Measurements from ENCODE around the gene DPF3. TPM values are rescaled to one million over a fixed set of nuclear protein-coding genes. Genes with fewer than 3 reads are reported as not detected.

DPF3 gene
- polyA plus RNA-seq, 4 donors = 4.4 to 6.0 (median 5.3) TPM

DNA sequence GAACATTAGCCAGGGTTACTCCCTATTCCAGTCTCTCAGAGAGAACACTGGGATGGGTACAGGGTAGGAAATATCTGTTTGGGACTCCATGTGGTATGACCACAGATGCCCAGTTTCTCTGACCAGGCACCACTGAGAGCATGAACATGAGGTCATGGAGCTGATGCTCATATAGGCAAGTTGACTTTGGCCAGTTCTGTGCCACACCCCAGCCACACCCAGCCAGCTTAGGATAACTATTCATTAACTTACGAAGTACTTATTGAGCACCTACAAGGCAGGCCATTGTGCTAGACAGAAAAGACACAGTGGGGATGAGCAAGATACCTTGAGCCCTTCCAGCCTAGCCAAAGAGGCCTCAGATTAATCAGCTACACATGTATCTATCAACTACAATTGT, 262.5 kb downstream of the DPF3 start:
- DNase-seq (ENCODE audit: low read depth in 4 of 4, low spot score in 2 of 4) = no peak

DNA sequence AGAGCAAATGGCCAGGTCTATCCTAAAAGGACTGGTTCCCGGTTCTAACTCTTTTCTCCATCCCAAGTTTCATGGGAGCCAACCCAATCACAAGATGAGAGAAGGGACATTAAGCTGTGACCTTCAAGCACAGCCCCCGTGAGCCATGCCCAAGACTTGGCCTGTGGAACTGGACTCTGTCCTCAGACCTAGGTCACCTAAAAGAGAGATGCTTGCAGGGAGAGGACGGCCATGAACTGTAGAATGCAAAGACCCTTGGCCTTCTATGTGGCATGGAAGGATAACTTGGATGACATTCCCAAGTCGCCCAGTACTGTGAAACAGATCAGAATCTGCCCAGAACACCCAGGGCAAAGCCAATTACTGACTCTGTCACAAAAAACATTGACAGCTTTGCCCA, 263.5 kb downstream of the DPF3 start:
- no peak for DNase-seq (ENCODE audit: low read depth in 4 of 4, low spot score in 2 of 4)

DNA sequence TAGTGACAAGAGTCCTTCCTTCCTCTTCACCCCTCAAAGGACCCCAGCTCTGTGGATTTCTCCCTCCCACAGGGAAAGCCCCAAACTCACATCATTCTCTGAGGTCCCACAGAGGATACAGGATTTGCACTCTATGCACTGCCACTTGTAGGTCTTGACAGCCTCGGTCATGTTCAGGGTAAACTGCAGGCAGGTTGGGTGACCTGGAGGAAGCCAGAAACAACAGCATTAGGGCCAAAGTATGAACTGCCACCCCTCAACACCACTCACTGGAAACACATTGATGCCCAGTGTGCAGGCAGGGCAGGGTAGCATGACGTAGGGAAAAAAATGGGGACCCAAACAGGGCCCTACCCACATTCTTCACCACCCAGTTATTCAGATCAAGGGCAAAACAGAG, 264.4 kb downstream of the DPF3 start:
- DNase-seq (ENCODE audit: low read depth in 4 of 4, low spot score in 2 of 4) = no peak

DNA sequence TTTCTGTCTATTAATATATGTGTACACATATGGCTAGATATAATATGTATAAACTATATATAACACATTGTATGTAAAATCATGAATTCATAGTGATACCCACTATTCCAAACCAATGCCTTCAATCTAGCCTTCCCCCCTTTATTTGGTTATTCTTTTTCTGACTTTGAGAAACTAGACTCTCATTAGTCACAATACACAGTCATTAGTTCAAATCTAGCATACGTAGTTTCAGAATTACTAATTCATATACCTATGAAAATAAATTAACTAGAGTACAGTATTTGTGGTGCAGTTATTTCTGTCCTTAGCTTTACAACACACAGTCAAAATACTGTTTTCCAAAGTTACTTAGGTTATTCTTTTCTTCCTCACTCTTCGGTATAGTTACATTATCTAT, 268.2 kb downstream of the DPF3 start:
- DNase-seq (ENCODE audit: low read depth in 4 of 4, low spot score in 2 of 4) = no peak

DNA sequence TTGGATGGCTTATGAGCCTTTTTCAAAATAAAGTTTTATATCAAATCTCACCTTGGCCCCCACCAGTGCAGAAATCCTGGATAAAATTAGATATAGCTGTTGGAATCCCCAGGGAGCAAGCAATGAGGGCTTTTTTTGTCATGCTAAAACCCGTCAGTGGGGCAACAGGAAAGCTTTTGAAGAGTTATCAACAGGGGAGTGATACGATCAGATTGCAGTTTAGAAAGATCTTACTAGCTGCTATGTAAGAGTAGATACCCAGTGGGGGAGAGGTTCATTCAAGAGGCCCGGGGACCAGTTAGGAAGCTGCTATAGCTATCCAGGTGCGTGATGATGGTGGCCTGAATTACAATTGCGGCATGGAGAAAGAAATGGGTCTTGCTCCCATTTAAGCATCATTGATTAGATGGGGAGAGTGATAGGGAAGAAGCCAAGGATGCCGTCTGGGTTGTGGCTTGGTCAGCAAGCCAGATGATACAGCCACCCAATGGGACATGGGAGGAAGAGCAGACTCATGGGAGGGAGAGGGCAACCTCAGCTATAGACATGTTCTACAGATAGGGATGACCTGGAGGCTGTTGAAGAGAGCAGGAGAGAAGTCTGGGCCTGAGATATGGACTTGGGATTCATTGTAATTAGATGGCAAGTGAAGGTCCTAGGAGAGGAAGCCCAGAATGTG, 272.4 kb downstream of the DPF3 start:
- no peak for DNase-seq (ENCODE audit: low read depth in 4 of 4, low spot score in 2 of 4)

DNA sequence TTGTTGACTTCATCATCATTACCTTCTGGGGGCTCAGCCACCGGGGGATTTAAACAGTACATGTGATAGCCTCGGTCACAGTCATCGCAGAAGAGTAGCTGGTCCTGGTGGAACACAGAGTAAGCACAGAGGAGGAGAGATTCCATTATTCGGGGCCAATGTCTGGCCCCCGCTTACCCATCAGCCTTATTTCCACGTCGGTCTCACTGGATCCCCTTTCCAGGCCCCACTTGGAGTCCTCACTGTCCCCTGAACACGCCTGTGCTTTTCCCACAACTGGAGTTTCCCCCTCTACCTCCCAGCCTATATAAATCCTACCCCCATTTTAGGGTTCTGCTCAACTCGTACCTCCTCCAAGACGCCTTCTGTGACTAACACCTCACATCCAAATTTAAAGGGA, 274.0 kb downstream of the DPF3 start:
- DNase-seq (ENCODE audit: low read depth in 4 of 4, low spot score in 2 of 4) = no peak

DNA sequence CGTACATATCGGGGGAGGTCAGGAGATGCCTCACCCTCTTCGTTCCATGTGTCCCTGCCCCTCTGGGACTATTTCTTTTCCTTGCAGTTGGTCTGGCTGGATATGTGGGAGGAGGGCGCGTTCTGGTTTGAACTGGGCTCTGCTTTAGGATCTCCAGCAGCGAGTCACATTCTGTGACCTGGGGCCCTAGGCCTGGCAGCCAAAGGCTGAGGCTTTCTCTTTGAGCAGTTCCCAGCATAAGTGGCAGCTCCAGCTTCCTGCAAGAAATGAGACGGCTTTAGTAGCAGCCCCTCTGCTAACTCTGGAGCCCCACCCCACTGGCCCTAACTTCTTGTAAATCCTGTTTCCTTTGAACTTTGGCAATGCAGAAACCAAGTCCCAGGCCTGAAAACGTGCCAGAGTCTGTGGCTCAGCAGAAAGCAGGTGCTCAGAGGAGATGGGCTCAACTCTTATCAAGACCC, 274.8 kb downstream of the DPF3 start:
- DNase-seq (ENCODE audit: low read depth in 4 of 4, low spot score in 2 of 4) = no peak

DNA sequence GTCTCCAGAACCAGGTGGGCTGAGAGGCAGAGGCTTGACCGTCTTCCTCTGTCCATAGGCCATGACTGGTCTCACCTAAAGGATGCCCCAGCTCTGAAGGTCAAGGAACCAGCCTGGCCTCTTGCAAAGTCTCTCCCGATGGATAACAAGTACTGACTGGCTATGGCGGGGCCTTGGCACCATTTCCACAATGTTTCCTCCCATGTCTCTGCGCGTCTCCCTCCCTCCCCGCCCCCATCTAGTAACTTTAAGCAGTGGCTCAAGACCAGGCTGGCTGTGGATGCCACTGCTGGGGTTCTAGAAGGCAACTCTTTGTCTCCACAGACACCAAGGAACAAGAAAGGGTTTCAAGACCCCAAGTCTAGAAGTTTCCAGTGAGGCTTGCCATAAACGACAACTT, 275.5 kb downstream of the DPF3 start:
- DNase-seq (ENCODE audit: low read depth in 4 of 4, low spot score in 2 of 4) = no peak

DNA sequence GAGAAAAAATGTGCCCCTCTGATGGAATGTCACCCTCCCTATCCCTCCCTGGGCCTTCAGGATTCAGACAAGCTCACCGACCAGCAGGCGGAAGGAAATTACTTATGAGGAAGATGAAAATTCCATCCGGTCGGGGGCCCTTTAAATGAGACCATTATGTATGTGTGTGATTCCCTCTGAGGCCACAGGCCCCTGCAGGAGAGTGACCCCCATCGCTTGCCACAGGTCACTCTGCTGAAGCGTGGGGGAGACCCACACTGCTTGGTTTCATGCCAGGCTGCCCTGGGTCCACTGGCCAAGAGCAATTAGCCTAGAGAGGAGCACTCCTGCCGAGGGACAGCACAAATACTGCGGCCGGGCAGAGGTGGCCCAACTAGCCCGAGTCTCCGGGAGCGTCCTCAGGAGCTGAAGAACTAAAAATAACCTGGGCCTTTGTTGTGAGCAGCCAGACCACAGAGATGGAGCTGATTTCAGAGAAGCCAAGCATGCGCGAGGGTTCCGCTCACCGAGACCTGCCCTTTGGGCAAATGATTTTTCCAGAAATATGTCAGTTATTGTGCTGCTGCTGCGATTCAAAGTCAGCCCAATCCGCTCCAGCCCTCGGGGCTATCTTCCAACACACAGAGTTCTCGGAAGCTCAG, 276.4 kb downstream of the DPF3 start:
- no peak for DNase-seq (ENCODE audit: low read depth in 4 of 4, low spot score in 2 of 4)

DNA sequence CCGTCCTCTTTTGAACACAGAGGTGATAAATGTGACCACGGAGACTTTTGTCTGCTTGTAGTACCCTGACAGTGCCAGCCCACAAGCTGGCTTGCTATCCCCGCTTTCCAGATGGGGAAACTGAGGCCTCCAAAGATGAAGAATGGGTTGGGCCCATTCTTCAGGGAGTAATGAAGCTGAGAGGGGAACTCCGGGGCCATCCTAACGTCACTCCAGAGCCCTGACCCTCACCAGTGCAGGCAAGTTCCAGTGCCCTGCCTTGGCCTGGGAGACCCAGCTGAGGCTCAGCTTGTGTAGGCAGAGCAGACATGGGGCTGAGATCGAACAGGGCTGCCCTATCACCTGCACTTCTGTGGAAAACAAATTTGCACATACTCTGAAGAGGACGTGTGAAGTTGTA, 277.1 kb downstream of the DPF3 start:
- no peak for DNase-seq (ENCODE audit: low read depth in 4 of 4, low spot score in 2 of 4)

DNA sequence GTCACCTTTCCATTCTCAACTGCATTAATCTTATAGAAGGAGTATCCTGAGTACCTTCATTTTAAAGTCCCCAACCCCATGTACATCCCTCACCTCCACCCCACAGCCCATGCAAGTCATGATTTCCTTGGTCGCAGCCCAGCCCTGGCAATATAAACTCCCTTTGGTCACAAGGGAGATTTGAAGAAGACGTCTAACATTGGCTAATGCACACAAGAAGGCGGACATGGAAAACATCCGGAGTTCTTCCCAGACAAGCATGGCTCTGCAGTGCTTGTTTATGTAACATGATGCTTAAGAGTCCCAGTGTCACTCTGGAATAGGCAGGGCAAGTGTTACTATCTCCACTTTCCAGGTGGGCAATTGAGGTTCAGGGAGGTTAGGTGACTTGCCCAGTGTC, 277.6 kb downstream of the DPF3 start:
- DNase-seq (ENCODE audit: low read depth in 4 of 4, low spot score in 2 of 4) = peak in 1 of 4 donors; percentile 39

DNA sequence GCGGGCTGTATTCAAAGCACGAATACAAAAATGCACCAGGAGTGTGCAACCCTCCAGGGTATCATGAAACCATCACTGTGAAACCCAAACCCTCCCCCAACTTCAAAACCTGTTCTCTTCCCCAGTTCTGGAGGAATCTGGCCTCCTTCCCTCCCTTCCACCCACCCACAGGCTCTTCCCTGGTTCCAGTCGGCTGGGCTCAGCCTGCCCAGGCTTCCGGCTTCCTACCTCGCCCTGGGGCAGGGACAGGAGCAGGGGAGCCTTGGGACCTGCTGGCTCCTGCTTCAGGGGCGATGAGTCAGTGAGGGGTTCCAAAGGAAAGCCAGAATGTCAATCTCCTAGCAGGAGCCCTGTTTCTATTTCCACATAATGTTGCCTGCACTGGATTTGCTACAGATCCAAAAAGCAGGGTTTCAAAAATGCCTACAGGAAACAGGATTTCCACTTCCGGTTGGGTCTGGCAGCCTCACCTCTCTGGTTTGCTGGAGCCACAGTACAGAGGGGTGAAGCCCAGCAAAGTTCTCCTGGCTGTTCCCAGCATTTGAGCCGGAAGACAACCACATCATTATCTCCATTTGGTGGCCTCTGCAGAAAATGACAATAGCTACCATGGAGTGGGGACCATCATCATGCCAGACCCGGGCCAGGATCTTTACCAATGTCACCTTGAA, 278.3 kb downstream of the DPF3 start:
- no peak for DNase-seq (ENCODE audit: low read depth in 4 of 4, low spot score in 2 of 4)

DNA sequence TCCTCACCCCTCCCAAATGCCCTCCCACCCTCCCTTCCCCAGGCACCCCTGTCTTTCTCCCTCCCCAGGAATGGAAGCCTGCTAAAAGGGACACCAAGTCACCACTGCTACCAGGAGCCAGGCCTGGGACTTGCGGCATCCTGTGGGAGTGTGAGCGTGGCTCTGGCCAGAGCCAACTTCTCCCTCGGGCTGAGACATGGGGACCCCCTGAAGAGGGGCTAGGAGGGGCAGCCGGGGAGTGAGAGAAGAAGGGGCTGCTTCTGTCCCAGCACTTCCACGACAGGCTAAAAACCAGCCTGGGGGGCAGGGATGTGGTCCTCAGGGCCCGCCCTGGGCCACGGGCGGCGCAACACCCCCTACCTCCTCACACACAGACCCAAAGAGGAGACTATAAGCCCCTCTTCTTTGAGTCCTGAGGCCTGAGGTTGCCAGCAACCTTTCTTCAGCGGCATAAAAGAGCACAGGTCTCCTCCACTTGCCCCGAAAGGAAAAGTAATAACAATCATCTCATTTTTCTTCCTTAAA, 278.9 kb downstream of the DPF3 start:
- no peak for DNase-seq (ENCODE audit: low read depth in 4 of 4, low spot score in 2 of 4)

DNA sequence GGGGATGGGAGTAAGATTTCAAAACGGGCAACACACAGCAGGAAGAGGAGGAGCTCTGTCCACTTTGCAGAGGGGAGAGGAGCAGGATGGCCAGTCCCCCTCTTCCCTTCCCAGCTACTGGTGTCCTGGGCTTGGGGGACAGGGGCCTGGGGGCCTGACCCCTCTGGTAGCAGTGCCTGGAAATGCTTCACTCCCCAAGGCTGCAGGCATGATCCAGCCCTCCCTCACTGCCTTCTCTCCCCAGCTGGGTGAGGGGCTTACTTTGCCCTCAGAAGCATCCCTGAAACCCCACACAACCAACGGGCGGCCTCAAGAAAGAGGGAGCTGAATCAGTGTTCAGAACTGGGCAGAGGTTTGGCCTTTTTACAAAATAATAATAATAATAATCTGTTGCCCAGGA, 279.5 kb downstream of the DPF3 start:
- DNase-seq (ENCODE audit: low read depth in 4 of 4, low spot score in 2 of 4) = no peak

DNA sequence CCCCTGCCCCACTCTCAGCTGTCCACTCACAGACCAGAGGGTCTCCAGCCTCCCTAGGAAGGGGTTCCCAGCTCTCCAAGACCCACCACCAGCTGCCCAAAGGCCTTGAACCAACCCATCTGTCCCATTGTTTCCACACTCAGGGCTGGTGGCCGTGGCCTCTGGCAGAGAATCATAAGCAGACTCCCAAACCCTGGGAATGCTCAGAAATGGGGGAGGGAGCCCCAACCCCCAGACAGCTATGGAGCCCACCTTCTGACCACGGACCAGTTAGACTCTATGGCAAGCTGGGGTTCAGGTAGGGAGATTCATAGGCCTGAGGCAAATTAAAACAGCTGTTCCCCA, 280.0 kb downstream of the DPF3 start:
- no peak for DNase-seq (ENCODE audit: low read depth in 4 of 4, low spot score in 2 of 4)

DNA sequence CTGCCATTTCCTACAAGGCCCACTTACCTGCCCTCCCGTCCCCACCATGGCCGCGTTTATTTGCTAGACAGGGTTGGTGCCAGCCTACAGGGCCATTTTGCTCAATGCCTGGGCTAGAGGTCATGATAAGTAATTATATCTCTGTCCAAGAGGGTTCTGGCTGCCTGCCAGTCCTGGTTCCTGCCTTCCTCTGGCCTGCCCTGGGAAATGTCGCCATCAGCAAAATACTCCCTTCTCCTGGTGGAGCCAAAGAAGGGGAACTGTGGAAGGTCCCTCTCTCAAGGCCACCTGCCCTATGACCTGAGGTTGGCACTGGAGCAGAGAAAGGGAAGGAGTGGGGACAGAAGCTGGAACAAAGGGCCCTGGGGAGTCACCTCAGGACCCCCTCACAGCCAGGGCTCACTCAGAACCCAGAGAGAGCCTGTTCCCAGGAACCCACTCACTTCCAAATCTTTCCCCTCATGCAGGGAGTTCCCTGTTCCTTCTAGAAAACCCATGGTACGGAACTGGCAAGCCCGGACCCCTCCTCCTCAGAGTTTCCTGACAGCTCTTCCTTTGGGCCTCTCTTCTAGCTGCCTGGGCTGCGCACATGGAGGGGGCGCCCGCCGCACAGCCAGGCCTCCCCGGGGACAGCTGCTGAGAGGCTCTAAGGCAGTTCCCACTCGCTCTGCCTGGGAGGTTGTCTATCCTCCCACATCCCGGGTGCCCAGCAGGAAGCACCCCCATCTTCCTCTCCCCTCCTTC, 280.5 kb downstream of the DPF3 start:
- no peak for DNase-seq (ENCODE audit: low read depth in 4 of 4, low spot score in 2 of 4)

DNA sequence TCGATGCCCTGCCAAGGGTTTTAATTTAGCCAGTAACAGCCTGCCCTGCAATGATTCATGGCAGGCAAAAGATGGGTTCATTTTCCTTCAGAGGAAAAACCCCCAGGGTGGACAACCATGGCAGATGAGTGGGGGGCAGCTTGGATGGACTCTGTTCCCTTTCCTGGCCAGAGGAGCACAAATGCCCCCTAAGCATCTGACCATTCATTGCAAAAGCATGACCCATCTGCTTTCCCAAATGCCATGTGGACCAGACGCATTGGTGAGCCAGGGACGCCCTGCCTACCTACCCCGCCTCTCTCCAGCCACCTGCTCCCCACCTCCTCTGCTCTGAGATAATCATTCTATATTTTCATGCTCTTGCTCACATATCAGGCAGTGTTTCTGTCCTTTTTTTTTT, 281.9 kb downstream of the DPF3 start:
- DNase-seq (ENCODE audit: low read depth in 4 of 4, low spot score in 2 of 4) = no peak

DNA sequence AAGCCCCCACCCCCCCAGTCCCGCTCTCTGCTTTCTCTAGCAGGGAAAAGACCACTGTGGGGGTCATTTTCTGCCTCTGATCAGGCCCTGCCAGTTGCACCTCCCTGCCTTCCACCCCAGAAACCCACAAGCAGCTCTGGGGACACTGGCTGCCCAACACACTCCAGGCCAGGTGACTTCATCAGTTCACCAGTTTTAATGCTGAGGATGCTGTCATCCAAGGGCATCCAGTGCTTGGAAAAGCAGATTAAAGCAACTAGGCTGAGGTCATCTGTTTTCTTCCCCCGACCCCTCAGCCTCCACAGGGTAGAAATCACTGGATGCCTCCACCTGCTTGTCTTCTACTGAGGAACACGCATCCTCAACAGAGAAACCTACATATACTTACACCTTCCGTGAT, 282.4 kb downstream of the DPF3 start:
- DNase-seq (ENCODE audit: low read depth in 4 of 4, low spot score in 2 of 4) = no peak

DNA sequence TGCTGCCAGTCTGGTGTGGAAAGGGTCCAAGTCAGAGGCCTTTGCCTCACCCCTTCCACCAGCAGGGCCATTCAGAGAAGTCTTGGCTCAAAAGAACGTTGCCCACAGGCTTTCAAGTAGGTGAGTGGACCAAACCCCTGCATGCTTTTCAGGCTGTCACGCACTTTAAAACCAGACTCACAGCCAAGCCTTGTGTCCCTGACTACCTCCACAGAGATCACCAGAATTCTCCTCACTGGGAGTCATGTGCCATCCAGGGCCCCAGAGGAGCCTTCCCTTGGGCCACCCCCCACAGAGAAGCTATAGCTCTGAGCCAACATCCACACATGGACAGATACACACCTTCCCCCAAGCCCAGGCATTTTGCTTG, 283.1 kb downstream of the DPF3 start:
- DNase-seq (ENCODE audit: low read depth in 4 of 4, low spot score in 2 of 4) = no peak

DNA sequence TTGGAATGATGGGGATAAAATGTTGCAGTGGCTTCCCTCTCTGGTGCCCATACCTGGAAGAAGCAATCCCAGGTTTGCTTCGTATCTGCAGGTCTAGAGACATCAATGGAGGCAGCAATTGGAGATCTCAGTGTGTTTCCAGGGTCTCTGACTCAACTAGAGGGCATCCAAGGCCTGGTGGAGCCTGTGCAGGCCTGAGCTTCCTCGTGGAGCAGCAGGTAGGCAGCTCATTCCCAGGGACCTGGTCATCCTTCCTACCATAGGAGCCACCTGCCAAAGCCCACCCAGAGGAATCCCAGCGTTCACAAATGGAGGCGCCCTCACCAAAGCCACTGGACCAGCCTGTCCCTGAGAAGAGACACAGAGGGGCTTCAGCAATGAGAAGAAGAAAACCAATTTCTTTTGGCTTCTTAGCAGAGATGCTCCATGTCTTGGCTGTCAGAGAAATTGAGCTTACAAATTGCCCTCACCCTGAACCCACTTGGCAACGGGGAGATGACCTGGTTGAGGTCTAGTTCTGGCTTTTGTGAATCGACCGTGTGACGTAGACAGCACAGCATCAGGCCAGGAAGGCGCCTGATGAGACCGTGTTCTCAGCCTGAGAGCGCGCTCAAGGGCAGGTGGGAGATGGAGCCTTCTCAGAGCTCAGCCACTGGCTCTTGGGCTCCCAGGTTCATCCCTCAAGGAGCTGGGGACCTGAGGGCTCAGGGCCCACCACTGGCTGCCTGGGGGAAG, 283.6 kb downstream of the DPF3 start:
- DNase-seq (ENCODE audit: low read depth in 4 of 4, low spot score in 2 of 4) = no peak
